ENCODE data around the gene SLC10A6.

DNA sequence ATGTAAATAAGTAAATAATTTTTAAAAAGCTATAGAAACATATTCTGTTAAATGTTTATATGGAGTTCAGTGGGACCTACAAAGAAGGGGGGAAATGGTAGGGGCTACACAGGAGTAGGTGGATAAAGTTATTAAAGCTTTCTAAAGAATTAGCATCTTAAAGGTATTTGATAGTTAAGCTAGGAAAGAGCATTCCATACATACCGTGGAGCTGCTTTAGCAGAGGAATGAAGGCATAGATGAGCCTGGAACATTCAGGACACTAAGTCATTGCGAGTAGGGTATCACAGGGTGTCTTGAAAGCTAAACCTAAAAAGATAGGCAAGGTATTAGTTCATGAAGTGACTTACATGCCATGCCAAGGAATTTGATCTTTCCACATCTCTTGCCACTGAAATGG is 60.4 kb downstream of the SLC10A6 start:
- TF ChIP-seq SPI1 (IDR thresholded peaks at IDR 0.05; ENCODE audit: low read depth, low read length), result no peak
- TF ChIP-seq POLR2A (IDR thresholded peaks at IDR 0.05; ENCODE audit: low read depth, low read length), result no peak
- TF ChIP-seq POU2F2 (IDR thresholded peaks at IDR 0.05; ENCODE audit: low read depth, low read length), result no peak
